Measurements from ENCODE around the gene ABHD3.
"Not testable (repeated sequence)": the region's sequence is repeated elsewhere in the genome, so short reads cannot be mapped to it uniquely, and the experiment has no call there.

The ABHD3 gene

GRCh38 chr18:21702602-21703001 lies 2.0 kb downstream of the ABHD3 start:
- DNase-seq, result no peak

- no peak for DNase-seq
Observed at GRCh38 chr18:21701621-21702020, 3.0 kb downstream of the ABHD3 start.

DNA sequence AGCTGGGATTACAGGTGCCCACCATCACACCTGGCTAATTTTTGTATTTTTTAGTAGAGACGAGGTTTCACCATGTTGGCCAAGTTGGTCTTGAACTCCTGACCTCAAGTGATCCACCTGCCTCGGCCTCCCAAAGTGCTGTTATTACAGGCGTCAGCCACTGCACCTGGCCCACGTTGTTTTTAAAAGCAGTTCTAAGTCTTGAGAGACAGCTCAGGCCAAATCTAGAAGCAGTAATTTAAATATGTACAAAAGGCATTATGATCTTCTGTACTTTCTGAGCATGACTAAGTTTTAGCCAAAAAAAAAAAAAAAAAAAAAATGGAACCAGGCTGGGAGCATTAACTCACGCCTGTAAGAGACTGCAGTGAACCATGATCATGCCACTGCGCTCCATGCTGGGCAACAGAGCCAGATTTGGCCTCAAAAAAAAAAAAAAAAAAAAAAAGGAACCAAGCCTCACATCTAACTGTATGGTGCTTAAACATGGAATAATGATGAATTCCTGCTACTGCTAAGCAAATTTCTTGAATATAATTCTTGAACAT lies 4.0 kb downstream of the ABHD3 start:
- no peak for DNase-seq

GRCh38 chr18:21693322-21693721 lies 11.3 kb downstream of the ABHD3 start:
- no peak for DNase-seq

- DNase-seq, result no peak
Observed at GRCh38 chr18:21689736-21690135, 14.8 kb downstream of the ABHD3 start.

GRCh38 chr18:21686282-21687105 lies 18.1 kb downstream of the ABHD3 start:
- no peak for DNase-seq

GRCh38 chr18:21685556-21685981 lies 19.0 kb downstream of the ABHD3 start:
- not testable (repeated sequence) for DNase-seq

DNA sequence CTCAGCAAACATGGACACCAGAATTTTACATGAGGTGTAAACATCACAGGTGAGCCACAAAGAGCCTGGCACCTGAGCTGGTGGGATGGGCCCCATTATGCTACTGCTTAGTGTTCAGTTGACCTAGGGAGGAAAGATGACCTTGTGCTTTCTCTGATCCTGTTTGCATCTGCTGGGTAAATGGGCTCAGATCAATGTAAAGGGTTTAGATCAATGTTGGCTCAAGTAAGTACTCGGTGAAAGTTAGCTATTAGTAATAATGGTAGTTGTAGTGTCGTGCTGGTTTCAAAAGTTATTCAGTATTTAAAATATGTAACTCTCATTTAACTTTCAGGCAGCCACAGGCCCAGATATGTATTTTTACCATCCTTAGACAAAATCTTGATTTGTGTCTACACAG lies 19.8 kb downstream of the ABHD3 start:
- no peak for DNase-seq

GRCh38 chr18:21682371-21683051 lies 22.1 kb downstream of the ABHD3 start:
- DNase-seq, result no peak

- no peak for DNase-seq
Observed at GRCh38 chr18:21680161-21680560, 24.4 kb downstream of the ABHD3 start.

GRCh38 chr18:21678859-21679258 lies 25.7 kb downstream of the ABHD3 start:
- no peak for DNase-seq

GRCh38 chr18:21675354-21675753 lies 29.2 kb downstream of the ABHD3 start:
- DNase-seq, result not testable (repeated sequence)

- DNase-seq, result no peak
Observed at GRCh38 chr18:21672521-21673267, 31.9 kb downstream of the ABHD3 start.

- DNase-seq, result no peak
Observed at GRCh38 chr18:21669736-21670285, 34.8 kb downstream of the ABHD3 start.

GRCh38 chr18:21664069-21664468 lies 40.5 kb downstream of the ABHD3 start:
- DNase-seq, result no peak

GRCh38 chr18:21663578-21663977 lies 41.0 kb downstream of the ABHD3 start:
- DNase-seq, result no peak

DNA sequence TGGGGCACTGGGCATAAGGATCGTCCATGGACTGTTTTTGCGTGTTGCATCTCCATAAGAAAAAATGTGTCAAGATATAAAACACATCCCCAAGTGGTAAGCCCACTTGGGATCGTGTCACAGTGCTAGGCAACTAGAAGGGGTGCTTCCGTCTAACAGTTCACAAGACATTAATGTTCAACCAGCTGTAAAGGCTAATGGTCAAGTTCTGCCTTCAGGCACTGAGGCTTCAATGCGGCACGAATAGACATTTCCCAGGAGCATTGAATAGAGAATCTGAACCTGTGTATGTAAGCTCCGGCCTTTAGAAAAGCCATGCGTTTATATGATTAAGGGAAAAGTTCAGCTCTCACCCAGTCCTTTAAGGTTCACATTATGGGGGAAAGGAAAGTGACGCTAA lies 42.0 kb downstream of the ABHD3 start:
- no peak for DNase-seq

DNA sequence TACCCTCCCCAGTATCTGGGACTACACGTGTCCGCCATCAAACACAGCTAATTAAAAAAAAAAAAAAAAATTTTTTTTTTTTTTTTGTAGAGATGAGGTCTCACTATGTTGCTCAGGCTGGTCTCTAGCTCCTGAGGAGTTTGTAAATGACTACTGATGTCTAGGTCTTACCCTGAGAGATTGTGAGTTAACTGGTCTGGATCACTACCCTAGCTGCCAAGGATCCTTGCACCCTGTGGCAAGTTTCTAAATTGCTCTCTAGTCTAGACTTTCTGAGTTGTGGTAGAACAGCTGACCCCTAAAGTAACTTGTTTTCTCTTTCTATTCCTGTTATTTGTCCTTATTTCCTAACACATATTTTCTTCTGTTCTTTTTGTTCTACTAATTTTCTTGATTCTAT lies 44.5 kb downstream of the ABHD3 start:
- DNase-seq, result no peak

DNA sequence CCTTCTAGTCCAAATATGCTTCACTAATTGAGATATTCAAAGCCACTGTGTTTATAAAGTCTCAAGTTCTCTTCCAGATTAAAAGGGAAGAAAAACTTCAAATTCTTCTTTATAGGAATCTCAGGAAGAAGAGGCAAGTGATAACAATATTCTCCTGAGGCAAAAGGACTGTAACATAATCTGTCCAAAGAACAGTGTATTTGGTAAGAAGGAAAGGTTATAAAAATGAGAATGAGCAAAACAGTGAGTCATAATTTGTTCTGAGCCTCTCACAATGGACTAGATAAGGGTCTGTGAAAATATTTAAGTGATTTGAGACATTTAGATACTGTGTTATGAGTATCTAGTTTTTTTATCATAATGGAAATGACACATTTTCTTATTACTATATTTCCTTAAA lies 48.2 kb downstream of the ABHD3 start:
- DNase-seq, result no peak

DNA sequence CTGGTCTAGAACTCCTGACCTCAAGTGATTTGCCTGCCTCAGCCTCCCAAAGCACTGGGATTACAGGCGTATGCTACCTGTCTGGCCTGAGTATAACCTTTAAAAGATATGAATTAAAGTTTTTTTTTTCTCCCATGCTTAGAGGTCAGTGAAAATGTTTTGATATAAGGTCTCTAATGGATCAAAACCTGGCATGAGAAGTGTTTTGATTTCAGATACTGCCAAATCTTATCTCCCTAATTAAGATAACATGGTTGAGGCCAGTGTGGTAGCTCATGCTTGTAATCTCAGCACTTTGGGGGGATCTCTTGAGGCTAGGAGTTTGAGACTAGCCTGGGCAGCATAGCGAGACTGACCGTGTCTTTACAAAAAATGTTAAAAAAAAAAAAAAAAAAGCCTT lies 51.2 kb downstream of the ABHD3 start:
- no peak for DNase-seq

- DNase-seq, result no peak
Observed at GRCh38 chr18:21652073-21652472, 52.5 kb downstream of the ABHD3 start.

- no peak for DNase-seq
Observed at GRCh38 chr18:21650311-21650710, 54.3 kb downstream of the ABHD3 start.

DNA sequence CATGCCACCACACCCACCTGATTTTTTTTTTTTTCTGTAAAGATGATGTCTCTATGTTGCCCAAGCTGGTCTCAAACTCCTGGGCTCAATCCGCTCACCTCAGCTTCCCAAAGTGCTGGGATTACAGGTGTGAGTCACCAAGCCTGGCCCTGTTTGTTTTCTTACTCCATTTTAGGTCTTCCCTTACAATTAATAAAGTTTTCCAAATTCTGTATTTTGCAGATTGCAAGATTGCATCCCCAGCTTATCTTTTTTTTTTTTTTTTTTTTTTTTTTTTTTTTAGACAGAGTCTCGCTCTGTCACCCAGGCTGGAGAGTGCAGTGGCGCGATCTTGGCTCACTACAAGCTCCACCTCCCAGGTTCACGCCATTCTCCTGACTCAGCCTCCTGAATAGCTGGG lies 64.2 kb downstream of the ABHD3 start:
- not testable (repeated sequence) for DNase-seq
